HL-60/S4 (cell line): Measurements from ENCODE around the gene MMAB.

Experiments
- in situ Hi-C: fragments of 300-500 bp; cut with MboI; formaldehyde crosslinking; loops from 2 replicates; pipeline ENCODE4 v1.14.3; 2022; ENCODE audit warnings: low sequenced_read_pairs

The MMAB gene

GRCh38 chr12:109519787-109520186 is 53.5 kb downstream of the MMAB start:
- in situ Hi-C loops = loop anchor here (10.0 kb wide), 1 partner anchor 255 kb away; no protein-coding TSS in a partner anchor

GRCh38 chr12:109518820-109519665 is 54.3 kb downstream of the MMAB start:
- in situ Hi-C loops = loop anchor here (10.0 kb wide), 1 partner anchor 256 kb away; no protein-coding TSS in a partner anchor

- in situ Hi-C loops = loop anchor here (10.0 kb wide), 1 partner anchor 257 kb away; no protein-coding TSS in a partner anchor
These were observed 55.7 kb downstream of the MMAB start for GRCh38 chr12:109517619-109518018.

- in situ Hi-C loops = loop anchor here (10.0 kb wide), 1 partner anchor 261 kb away; no protein-coding TSS in a partner anchor
These were observed 59.3 kb downstream of the MMAB start for GRCh38 chr12:109513977-109514376.

GRCh38 chr12:109513051-109513450 is 60.3 kb downstream of the MMAB start:
- in situ Hi-C loops = loop anchor here (10.0 kb wide), 1 partner anchor 262 kb away; no protein-coding TSS in a partner anchor

- in situ Hi-C loops = loop anchor here (10.0 kb wide), 1 partner anchor 262 kb away; no protein-coding TSS in a partner anchor
These were observed 60.7 kb downstream of the MMAB start for GRCh38 chr12:109512608-109513007.

- in situ Hi-C loops = loop anchor here (10.0 kb wide), 1 partner anchor 265 kb away; no protein-coding TSS in a partner anchor
These were observed 63.1 kb downstream of the MMAB start for GRCh38 chr12:109510196-109510595.

- in situ Hi-C loops = no loop called here
These were observed 69.2 kb downstream of the MMAB start for GRCh38 chr12:109504068-109504467.
